T-helper 9 cell (primary cell): ENCODE data around the gene TAS2R40.
"Not testable (repeated sequence)": the region's sequence is repeated elsewhere in the genome, so short reads cannot be mapped to it uniquely, and the experiment has no call there.

Source experiments
- DNase-seq: peaks from one replicate; pipeline ENCODE4 v3.0.0-alpha.2; 2020
- total RNA-seq, 2 donors: gene quantifications; one replicate each; lab custom pipeline; 2026; lab: John Stamatoyannopoulos, UW

TAS2R40 gene
- total RNA-seq = 0 reads per million in 2 donors

DNA sequence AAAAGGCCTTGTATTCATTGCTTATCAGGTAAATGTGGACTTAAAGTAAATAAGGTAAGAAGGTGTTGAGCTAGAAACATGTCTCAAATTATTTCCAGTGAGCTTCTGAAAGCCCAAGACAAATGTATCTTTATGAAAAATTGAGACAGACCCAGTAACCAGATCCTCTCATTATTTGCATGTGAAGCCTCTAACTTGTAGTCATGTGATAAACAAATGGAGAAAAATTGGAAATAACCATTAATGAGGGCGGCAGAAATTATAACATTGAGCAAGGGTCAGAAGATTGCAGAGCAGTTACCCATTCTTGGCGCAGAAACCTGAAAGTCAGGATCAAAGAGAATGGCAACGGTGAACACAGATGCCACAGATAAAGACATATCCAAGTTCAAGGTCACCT is at the start of gene TAS2R40:
TAS2R40 (plus strand) TSS at position 301 of the 400 bp plus-strand sequence; CDS start at position 343, 42 bp downstream.
- DNase-seq = no peak

DNA sequence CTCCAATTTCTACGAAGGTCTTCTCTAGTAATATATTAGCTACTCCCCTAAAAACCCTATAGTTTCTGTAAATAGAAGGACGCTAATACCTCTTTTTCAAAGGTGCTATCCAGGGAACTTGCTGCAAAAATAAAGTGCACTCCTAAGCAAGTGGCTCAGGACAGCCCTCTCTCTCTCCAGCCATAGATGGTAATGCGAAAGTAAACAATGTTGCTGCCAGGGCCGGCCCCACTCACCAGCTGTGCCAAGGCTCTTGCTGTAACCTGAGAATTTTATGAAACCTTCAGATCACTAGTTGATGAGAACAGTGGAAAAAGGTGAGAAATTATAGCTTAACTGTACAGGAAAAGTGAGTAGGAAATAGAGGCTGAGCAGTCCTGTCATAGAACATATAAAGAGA is 49.5 kb upstream of the TAS2R40 start:
- no peak for DNase-seq

GRCh38 chr7:143176128-143176527 is 45.7 kb upstream of the TAS2R40 start:
- DNase-seq = no peak

DNA sequence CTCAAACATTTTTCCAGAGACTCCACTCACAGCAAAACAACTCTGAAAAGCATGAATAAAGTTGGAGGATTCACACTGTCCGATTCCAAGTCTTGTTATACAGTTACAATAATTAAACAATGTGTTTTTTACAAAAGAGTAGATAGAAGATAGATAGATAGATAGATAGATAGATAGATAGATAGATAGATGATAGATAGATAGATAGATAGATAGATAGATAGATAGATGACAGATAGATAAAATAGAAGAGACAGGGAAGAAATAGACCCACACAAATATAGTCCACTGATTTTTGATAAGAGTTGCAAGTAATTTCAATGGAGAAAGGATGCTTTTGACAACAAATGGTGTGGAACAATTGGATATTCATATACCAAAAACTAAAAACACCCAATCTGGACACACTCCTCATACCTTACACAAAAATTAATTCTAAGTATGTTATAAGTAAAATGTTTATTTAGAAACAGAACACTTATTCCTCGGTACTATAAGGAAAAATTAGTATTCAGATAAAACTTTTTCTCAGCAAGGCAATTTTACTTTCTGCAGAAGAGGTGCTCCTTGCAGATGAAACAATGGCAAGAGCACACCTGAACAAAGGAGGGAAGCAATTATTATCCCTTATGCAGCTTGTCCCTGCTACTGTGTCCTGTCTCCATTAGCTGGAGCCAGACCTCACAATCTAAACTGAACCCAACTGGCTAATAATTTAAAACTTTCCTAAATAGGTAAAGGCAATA is 44.3 kb upstream of the TAS2R40 start:
- no peak for DNase-seq

GRCh38 chr7:143180771-143181170 is 41.1 kb upstream of the TAS2R40 start:
- DNase-seq = not testable (repeated sequence)

DNA sequence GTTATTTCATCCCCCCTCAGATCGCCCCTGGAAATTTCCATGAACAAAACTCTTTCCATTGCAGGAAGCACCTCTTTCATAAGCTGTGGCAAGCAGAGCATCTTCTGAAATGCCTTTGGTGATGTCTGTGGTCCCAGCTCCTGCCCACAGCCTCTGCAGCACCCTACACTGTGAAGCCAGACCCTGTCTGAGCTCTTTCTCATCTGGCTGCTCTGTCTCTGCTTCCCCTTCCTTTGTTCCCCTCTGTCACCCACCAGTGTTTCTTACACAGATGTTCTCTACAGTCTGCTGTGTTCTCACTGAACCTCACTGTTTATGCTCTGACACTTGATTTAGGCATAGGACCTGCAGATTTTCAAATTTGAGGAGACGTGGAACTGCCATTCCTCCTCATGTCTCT is 40.5 kb upstream of the TAS2R40 start:
- DNase-seq = no peak

GRCh38 chr7:143183024-143183423 is 38.8 kb upstream of the TAS2R40 start, which contains the start of gene TAS2R39:
Gene TAS2R39 (plus strand): TSS chr7:143183419. CDS start chr7:143183419, 0 bp downstream.
- no peak for DNase-seq

DNA sequence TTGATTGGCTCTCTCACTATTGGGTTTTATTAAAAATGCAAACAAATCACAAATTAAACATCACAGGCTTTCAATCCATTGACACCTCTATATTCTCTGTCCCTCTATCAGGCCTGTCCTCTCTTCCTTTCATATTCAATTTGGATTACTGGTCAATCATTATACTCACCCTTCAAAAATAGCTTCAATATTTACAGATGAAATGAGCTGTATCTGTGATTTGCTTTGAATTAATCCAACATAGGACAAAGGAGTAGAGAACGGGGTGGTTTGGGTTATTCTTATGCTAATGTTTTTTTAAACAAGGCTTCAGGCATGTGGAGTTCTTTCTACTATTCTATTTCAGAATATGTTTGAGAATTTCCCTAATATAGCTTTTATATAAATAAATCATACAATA is 36.3 kb upstream of the TAS2R40 start:
- no peak for DNase-seq

GRCh38 chr7:143188994-143189393 is 32.8 kb upstream of the TAS2R40 start:
- no peak for DNase-seq

- no peak for DNase-seq
These were observed 28.0 kb upstream of the TAS2R40 start for GRCh38 chr7:143193880-143194279.

DNA sequence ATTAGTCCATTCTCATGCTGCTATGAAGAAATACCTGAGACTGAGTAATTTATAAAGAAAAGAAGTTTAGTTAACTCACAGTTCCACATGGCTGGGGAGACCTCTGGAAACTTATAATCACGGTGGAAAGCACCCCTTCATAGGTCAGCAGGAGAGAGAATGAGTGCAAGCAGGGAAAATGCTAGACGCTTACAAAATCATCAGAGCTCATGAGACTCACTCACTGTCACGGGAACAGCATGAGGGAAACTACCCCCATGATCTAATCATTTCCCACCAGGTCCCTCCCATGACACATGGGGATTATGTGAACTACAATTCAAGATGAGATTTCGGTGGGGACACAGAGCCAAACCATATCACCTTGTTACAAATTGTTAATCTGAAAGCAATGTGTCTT is 22.8 kb upstream of the TAS2R40 start:
- no peak for DNase-seq

DNA sequence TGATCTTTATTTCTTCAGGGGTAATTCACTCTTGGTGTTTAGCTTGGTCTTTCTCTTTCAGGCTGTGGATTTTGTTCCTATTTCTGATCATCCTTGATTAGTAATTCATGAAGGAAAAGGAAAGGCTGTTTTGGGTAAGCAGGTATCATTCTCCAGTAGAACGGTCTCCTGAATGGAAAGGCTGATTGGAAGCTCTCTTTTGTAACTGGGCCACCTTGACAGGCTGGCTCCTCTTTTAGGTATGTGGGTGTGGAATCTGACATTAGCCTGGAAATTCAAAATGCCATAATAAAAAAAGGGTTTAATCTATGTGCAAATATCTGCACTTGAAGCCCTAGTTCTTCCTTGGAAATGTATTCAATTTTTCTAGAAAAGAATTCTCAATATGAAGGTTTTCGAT is 19.7 kb upstream of the TAS2R40 start:
- DNase-seq = no peak

- DNase-seq = no peak
These were observed 18.5 kb upstream of the TAS2R40 start for GRCh38 chr7:143203386-143203785.

GRCh38 chr7:143205560-143206293 is 16.1 kb upstream of the TAS2R40 start:
- DNase-seq = no peak

- no peak for DNase-seq
These were observed 11.3 kb upstream of the TAS2R40 start for GRCh38 chr7:143210541-143210940.

- DNase-seq = not testable (repeated sequence)
These were observed 8.4 kb upstream of the TAS2R40 start for GRCh38 chr7:143213478-143213877.

DNA sequence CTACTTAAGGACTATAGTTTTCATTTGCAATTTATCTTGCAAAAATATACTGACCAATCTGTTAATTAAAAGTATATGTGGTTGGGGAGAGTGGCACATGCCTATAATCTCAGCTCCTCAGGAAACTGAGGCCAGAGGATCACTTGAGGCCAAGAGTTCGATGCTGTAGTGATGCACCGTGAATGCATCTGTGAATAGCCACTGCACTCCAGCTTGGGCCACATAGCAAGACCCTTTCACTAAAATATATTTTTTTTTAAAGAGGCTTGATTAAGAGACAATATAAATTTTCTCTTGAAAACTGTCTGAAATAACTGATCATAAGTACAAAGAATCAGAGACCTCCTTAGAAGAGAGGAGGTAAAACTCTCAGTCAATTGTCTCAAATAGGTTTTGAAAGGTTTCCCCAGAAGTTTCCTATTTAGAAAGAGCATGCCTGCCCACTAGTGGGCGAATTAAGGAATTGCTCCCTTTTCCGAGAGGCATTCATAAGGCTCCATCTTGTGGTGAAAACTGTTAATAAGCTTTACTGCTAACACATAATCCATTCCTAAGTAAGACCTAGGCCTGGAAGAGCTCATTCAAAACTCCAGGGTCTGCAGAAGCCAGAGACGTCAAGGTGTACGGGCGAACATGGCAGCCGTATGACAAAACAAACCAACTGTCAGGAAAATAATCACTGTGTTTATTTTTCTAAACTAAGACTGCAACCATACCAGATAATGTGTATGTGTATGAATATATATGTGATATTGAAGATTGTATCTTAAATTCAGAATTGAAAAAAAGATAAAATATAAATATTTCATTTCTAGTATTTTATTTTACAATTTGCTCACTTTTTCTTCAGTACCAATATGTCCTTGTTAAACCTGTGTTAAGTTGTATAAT is 6.8 kb upstream of the TAS2R40 start:
- DNase-seq = peak; percentile 46

DNA sequence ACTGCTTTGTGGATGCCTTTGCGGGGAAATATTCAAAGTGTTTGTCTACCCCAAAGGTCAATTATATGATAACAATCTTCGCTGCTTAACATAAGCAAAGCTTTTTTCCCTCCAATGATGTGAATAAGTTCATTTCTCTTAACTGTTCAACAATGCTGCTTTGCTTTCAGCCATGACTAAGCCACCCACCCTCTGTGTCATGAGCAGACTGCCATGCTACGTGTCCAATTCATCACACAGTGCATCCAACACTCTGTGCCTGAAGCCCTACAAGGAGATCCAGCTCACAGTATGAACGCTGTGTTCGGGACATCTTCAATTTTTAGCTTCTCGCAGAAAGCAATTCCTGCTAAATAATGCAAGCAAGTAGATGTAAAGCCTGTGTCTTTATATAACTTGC is 5.7 kb upstream of the TAS2R40 start:
- DNase-seq = no peak

- no peak for DNase-seq
These were observed 5.2 kb upstream of the TAS2R40 start for GRCh38 chr7:143216686-143217085.

GRCh38 chr7:143217806-143218205 is 4.0 kb upstream of the TAS2R40 start:
- DNase-seq = no peak

DNA sequence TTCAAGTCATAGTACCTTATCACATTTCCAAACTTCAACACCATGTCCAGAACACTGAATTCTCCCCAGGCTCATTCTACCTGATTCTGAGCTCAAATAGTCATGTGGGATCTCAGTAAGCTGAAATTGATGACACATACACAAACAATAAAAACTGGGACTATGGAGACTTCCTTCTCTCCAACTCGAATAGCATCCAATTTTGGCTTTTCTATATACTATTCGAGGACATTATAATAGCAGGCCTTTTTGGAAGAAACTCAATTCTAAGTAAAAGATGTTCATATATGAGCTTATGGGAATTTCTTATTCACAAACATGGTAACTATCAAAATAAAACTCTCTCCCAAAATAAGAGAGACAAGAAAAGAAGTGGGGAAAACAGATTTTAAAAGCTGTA is 551 bp upstream of the TAS2R40 start:
- no peak for DNase-seq

- DNase-seq = no peak
These were observed 945 bp downstream of the TAS2R40 start for GRCh38 chr7:143222782-143223181.

DNA sequence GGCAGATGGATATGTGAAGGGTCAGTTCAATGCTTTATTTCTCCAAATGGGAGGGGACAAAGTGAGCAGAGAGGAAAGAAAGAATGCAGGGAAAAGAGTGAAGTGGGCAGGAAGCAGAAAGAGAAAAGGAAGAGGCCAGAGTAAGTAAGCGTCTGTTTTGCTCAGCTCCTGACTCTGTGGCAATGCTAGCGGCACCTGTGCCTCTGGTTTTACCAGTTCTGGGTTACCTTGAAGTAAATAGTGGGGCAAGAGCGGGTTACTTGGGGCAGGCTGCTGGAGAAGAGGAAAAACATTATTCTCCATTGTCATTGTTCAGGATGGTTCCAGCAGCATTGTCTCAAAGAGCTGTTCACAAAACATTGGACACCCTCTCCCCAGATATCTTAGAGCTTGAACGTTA is 1.9 kb downstream of the TAS2R40 start:
- DNase-seq = no peak
